Fibroblast of the aortic adventitia (primary cell): ENCODE measurements around the gene GOPC. TPM values are rescaled to one million over a fixed set of nuclear protein-coding genes. Genes with fewer than 3 reads are reported as not detected.
"Not testable (repeated sequence)": the region's sequence is repeated elsewhere in the genome, so short reads cannot be mapped to it uniquely, and the experiment has no call there.

Source experiments
- DNase-seq: peaks from one replicate; pipeline ENCODE4 v3.0.0-alpha.2; 2010; ENCODE audit warnings: low read depth
- H3K4me3 ChIP-seq: 2 replicates; pipeline ENCODE4 v1.5.1; 2011; ENCODE audit warnings: low read depth, mild to moderate bottlenecking, control low read depth, low read length, moderate library complexity
- total RNA-seq: library from RNA; depleted of rRNA; stranded (reverse); fragments of >200 nt; gene quantifications from 2 replicates; pipeline ENCODE4 v1.2.3, GENCODE V29; 2012; ENCODE audit warnings: low replicate concordance
- TF ChIP-seq, protein P1 (sequence below): IDR thresholded peaks from 2 replicates; pipeline ENCODE4 v1.5.1; 2011; ENCODE audit warnings: mild to moderate bottlenecking, low read length, control low read depth, inconsistent platforms; ENCODE audit not compliant: insufficient read depth

The GOPC gene
- 37.3 and 42.5 TPM in 2 replicates for total RNA-seq

- TF ChIP-seq, protein P1, sequence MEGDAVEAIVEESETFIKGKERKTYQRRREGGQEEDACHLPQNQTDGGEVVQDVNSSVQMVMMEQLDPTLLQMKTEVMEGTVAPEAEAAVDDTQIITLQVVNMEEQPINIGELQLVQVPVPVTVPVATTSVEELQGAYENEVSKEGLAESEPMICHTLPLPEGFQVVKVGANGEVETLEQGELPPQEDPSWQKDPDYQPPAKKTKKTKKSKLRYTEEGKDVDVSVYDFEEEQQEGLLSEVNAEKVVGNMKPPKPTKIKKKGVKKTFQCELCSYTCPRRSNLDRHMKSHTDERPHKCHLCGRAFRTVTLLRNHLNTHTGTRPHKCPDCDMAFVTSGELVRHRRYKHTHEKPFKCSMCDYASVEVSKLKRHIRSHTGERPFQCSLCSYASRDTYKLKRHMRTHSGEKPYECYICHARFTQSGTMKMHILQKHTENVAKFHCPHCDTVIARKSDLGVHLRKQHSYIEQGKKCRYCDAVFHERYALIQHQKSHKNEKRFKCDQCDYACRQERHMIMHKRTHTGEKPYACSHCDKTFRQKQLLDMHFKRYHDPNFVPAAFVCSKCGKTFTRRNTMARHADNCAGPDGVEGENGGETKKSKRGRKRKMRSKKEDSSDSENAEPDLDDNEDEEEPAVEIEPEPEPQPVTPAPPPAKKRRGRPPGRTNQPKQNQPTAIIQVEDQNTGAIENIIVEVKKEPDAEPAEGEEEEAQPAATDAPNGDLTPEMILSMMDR = no peak
- H3K4me3 ChIP-seq = peak within 1 kb of the TSS; percentile 95
- peak; percentile 98 for DNase-seq
These were observed at the start of gene GOPC for GRCh38 chr6:117602151-117602898. TSS of gene GOPC (minus strand) at chr6:117602511. CDS start at chr6:117602288, 223 bp downstream.

- DNase-seq, H3K4me3 ChIP-seq: not testable (repeated sequence)
These were observed 49.7 kb upstream of the GOPC start for GRCh38 chr6:117651984-117652383.

DNA sequence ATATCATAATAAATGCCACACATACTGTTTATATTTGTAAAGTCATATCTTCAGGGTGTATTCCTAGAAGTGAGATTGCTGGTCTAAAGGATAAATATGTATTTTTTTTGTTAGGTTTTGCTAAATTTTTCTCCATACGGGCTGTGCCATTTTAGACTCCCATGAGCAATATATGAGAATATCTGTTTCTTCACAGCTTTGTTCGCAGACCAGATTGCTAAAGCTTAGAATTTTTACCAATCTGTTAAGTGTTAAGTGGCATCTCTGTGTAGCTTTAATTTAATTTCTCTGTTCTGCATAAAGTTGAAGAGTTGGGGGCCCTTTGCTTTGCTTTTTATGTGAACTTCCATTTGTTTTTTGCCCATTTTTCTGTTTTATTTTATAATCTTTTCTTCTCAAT lies 40.7 kb upstream of the GOPC start:
- DNase-seq = no peak
- TF ChIP-seq, protein P1 = no peak
- H3K4me3 ChIP-seq = no peak overlapping the region

GRCh38 chr6:117637770-117638169 lies 35.5 kb upstream of the GOPC start:
- TF ChIP-seq, protein P1 = no peak
- DNase-seq = no peak
- H3K4me3 ChIP-seq = no peak overlapping the region

- no peak for DNase-seq
- TF ChIP-seq, protein P1 = no peak
- no peak overlapping the region for H3K4me3 ChIP-seq
These were observed 26.9 kb upstream of the GOPC start for GRCh38 chr6:117629119-117629660.

DNA sequence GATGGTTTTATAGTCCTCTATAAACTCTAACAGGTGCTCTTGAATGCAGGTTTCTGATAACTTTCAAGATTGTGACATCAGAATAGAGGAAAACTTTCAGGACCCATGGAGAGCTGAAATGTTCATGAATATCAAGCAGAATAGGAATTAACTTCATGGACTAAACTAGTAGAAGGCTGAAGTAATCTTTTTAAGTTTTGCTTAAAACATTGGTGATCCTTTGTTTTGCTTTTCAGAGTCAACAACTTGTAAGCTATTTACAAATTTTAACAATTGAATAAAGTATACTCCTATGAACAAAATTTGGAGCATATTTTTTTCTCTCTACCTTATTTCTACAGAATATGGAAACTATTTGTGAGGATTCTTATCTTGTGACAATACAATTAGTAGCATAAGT lies 25.2 kb upstream of the GOPC start:
- H3K4me3 ChIP-seq = no peak overlapping the region
- TF ChIP-seq, protein P1 = no peak
- no peak for DNase-seq

GRCh38 chr6:117624869-117625481 lies 22.7 kb upstream of the GOPC start:
- no peak overlapping the region for H3K4me3 ChIP-seq
- no peak for DNase-seq
- TF ChIP-seq, protein P1 = no peak
